GM12874 (cell line): ENCODE results near the gene SLC16A6.

ENCODE experiments used
- TF ChIP-seq, protein P1 (sequence below): IDR thresholded peaks from 2 replicates; pipeline ENCODE4 v1.5.1; 2011; ENCODE audit warnings: low read depth, mild to moderate bottlenecking, control low read depth, low read length, moderate library complexity; ENCODE audit not compliant: insufficient read depth

Gene SLC16A6

DNA sequence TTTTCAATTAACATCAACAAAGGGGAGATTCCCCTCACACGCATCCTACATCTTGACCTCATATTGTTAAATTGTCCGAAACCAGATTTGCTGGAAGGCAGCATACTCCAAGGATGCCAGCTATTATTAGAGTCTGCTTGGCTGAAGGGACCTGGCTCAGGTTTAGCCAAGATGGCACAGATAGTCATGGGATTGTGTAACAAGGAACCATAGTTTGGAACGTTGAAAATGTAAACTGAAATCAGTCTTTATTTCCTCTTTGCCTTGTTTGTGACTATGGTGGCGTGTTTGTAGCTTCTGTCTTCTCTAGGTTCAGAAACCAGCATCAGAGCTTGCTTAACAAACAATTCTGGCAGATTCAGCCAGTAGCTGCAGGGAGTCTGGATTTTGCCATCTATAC lies 6.3 kb upstream of the SLC16A6 start:
- TF ChIP-seq, protein P1, sequence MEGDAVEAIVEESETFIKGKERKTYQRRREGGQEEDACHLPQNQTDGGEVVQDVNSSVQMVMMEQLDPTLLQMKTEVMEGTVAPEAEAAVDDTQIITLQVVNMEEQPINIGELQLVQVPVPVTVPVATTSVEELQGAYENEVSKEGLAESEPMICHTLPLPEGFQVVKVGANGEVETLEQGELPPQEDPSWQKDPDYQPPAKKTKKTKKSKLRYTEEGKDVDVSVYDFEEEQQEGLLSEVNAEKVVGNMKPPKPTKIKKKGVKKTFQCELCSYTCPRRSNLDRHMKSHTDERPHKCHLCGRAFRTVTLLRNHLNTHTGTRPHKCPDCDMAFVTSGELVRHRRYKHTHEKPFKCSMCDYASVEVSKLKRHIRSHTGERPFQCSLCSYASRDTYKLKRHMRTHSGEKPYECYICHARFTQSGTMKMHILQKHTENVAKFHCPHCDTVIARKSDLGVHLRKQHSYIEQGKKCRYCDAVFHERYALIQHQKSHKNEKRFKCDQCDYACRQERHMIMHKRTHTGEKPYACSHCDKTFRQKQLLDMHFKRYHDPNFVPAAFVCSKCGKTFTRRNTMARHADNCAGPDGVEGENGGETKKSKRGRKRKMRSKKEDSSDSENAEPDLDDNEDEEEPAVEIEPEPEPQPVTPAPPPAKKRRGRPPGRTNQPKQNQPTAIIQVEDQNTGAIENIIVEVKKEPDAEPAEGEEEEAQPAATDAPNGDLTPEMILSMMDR, result no peak

DNA sequence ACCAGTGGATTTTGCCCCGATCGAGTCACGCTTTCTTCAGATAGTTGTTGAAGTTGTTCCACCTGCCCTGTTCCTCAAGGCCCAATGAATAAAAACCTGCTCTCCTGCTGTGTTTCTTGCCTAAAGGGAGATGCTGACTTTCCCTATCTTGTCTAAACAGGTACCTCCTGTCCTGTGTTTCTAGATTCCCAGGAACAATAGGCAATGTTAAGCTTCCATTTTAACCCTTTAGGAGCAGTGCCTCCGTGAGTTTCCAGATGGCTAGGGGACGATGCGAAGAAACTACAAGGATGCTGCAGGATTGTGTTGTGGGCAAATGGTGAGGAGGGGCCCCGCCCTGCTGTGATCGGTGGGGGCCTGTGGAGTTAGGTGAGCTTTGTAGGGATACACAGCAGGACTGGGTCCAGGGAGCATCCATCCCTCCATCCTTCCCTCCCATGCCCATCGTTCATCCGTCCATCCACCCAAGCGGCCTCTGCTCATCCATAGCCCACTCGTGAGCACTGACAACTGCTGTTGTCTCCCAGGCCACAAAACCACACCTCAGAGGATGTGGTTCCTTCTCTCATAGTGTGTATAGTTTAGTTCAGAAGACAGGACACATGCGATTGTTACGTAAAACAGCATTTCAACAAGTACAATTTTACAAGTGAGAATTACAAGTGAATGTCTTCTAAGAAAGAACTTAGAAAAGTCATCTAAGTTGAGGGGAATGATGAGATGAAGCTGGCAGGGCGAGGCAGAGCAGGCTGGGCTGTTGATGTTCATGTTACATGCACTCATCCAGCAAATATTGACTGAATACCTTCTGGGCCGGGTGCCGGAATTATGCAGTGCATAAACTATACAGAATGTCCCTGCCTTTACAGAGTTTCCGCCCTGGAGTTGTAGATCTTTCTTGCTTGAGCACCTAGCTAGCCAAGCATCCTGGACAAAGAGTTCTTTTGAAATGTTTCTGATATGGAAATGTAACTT lies 5.6 kb upstream of the SLC16A6 start:
- TF ChIP-seq, protein P1, result no peak

DNA sequence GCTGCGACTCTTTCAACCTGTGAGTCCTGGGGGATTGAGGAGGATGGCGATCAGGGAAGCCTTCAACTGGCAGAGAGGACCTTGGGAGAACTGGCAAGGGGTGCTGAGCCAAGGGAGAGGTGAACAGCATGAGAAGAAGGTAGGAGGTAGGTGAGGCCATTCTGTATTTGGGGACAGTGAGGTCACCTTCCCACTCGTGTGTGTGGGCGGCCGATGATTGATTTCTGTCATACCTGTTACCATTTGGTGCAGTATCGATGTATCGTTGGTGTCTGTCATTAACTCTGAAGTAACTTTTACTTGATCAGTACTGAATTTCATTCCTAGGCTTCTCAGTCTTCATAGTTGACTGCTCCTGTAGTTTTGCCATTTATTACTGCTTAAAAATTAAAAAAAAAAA lies 4.2 kb upstream of the SLC16A6 start:
- TF ChIP-seq, protein P1, result no peak

DNA sequence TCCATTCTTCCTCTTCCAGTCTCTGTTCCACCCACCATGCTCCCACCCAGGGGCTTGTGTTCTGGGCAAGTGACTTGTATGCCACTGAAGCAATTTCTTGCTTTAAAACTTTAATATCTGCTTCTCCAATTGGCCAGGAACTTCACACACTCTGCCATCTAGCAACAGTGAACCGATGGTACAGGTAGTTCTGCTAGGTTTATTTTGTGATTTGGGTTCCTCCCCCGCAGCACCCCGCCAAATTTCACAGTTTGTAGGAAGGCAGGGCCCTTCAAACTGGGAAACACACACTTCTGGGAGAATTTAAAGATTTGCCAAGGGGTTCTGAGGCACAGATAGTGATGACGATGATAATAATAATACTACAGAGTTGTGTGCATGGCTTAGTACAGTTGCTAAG lies 3.7 kb upstream of the SLC16A6 start:
- TF ChIP-seq, protein P1, result no peak

DNA sequence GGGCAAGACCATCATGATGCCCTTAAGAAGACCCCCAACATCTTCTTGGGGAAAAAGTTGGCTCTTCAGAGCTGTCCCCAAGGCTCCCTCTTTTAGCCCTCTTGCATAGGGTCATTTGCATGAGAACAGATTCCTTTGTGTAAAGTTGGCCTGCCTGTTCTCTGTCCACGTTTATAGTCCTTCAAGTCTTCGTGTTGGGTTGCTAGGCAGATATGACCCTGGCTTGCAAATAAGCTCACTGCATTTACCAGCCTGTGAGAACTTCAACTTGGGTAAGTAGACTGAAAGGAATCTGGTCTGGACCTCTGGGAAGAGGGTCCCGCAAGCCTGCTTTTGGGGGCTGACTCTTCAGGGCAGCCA lies 3.2 kb upstream of the SLC16A6 start:
- TF ChIP-seq, protein P1, result no peak

DNA sequence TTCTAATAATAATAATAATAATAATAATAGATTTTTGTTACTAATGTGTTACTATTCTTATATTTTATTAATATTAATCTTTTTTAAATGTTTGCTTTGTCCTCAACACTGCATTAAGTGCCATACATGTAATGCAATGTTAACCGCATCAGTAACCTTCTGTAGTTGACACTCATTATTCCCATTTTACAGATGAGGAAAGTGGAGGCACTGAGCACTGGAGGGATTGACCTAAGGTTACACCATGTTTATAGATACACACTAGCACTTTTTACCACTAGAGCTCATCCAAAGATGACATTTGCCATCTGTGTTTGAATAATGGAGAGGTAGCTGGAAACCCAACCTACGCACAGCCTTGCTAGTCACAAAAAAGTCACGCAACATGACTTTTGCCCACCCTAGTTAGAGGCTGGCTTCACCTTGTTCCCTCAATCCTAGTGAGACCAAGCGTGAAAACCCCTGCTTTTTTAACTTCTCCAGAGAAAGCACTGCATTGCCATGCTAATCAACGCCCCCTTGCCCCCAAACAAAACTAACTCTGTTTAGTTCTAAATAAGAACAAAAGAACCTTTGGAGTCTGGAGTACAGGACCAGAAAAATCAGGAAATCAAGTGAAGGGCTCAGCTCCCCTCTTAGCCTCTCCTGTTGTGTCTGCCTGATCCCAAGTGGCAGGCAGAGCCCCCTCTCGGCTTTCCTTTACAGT lies 2.7 kb upstream of the SLC16A6 start:
- TF ChIP-seq, protein P1, result no peak

DNA sequence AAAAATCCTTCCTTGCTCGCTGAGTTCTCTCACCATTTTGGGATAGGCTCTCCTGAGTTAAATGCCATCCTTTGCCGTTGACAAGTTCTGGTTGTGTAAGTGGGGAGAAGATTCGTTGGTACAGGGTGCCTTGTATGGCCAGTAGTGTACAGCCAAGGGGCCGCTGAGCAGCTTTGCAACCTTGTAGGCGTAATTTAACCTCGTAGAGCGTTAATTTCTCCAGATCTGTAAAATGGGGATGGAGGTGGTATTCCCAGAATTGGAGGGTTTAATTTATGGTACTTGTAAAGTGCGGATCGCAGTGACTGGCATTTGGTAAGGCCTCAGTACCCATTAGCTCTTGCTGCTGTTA lies 1.7 kb upstream of the SLC16A6 start:
- TF ChIP-seq, protein P1, result 0 out of 2 replicates have a peak, but pooled peaks have one; percentile 1
